HepG2 (cell line): ENCODE results near the gene STX1B. TPM values are rescaled to one million over a fixed set of nuclear protein-coding genes. Genes with fewer than 3 reads are reported as not detected.
A peak's percentile ranks its signal among the peaks of the same experiment; 100 is the strongest.

Experiments
- FOXP1 ChIP-seq, 2 experiments: fragments of 450-650 bp in 1 of 2; IDR thresholded peaks; 2 replicates each; pipeline ENCODE4 v1.6.1; 2017 to 2018; ENCODE audit warnings: antibody characterized with exemption in 1 of 2
- HNRNPK ChIP-seq: fragments of 200-400 bp; formaldehyde crosslinking; IDR thresholded peaks from 2 replicates; pipeline ENCODE4 v1.6.1; 2018; ENCODE audit warnings: low read length, low read depth, moderate library complexity, mild to moderate bottlenecking; ENCODE audit not compliant: poor library complexity, severe bottlenecking
- MEIS2 ChIP-seq: sonication (generic); formaldehyde crosslinking; IDR thresholded peaks from 2 replicates; pipeline ENCODE4 v1.9.0; 2021; ENCODE audit warnings: mild to moderate bottlenecking, missing genetic modification reagents
- NFIC ChIP-seq: IDR thresholded peaks from 2 replicates; pipeline ENCODE4 v1.6.1; 2012; ENCODE audit warnings: mild to moderate bottlenecking, low read length, inconsistent platforms
- RBM22 ChIP-seq: fragments of 200-400 bp; formaldehyde crosslinking; optimal IDR thresholded peaks from 2 replicates; pipeline ENCODE3; 2017; ENCODE audit warnings: mild to moderate bottlenecking, low read length, moderate library complexity
- SETDB1 ChIP-seq: sonication (generic); formaldehyde crosslinking; IDR thresholded peaks from 2 replicates; pipeline ENCODE4 v1.5.1; 2020; ENCODE audit warnings: missing genetic modification reagents, mild to moderate bottlenecking, borderline replicate concordance
- ZBTB3 ChIP-seq: sonication (generic); formaldehyde crosslinking; IDR thresholded peaks from 2 replicates; pipeline ENCODE4 v1.4.0; 2020; ENCODE audit warnings: low read depth, mild to moderate bottlenecking, moderate library complexity, missing genetic modification reagents, borderline replicate concordance
- ZFX ChIP-seq: sonication (generic); formaldehyde crosslinking; IDR thresholded peaks from 2 replicates; pipeline ENCODE4 v1.4.0; 2020; ENCODE audit warnings: mild to moderate bottlenecking, low read depth, missing genetic modification reagents, moderate library complexity
- ZMYM4 ChIP-seq: sonication (generic); formaldehyde crosslinking; IDR thresholded peaks from 2 replicates; pipeline ENCODE4 v1.8.1; 2023; ENCODE audit warnings: mild to moderate bottlenecking, missing genetic modification reagents
- ZNF30 ChIP-seq: sonication (generic); formaldehyde crosslinking; IDR thresholded peaks from 2 replicates; pipeline ENCODE4 v1.5.0; 2020; ENCODE audit warnings: mild to moderate bottlenecking, missing genetic modification reagents
- ZNF335 ChIP-seq: sonication (generic); formaldehyde crosslinking; IDR thresholded peaks from 2 replicates; pipeline ENCODE4 v1.4.0; 2020; ENCODE audit warnings: missing genetic modification reagents
- ZNF589 ChIP-seq: sonication (generic); formaldehyde crosslinking; conservative IDR thresholded peaks from 2 replicates; pipeline ENCODE4 v1.8.0; 2022; ENCODE audit warnings: mild to moderate bottlenecking, moderate library complexity, missing genetic modification reagents
- ZNF660 ChIP-seq: sonication (generic); formaldehyde crosslinking; IDR thresholded peaks from 2 replicates; pipeline ENCODE4 v1.5.1; 2020; ENCODE audit warnings: mild to moderate bottlenecking, low read depth, missing genetic modification reagents, borderline replicate concordance
- ZNF678 ChIP-seq: sonication (generic); formaldehyde crosslinking; IDR thresholded peaks from 2 replicates; pipeline ENCODE4 v1.4.0; 2020; ENCODE audit warnings: mild to moderate bottlenecking, missing genetic modification reagents
- ZNF746 ChIP-seq: sonication (generic); formaldehyde crosslinking; IDR thresholded peaks from 2 replicates; pipeline ENCODE4 v1.8.0; 2022; ENCODE audit warnings: mild to moderate bottlenecking, missing genetic modification reagents
- ZNF768 ChIP-seq: sonication (generic); formaldehyde crosslinking; IDR thresholded peaks from 2 replicates; pipeline ENCODE4 v1.4.0; 2020; ENCODE audit warnings: missing genetic modification reagents
- polyA plus RNA-seq, 8 experiments: library from polyadenylated mRNA; depleted of rRNA in 3 of 8; stranded (reverse) in 7 of 8; unstranded in 1 of 8; fragments of >200 nt; fragmentation: Illumina TruSeq in 4 of 8; extraction: Trizol in 4 of 8; gene quantifications; 2 replicates each; pipeline versions ENCODE4 v1.2.1 to v1.2.3, GENCODE V29; 2011 to 2016; ENCODE audit warnings: low read depth in 4 of 8, missing spikeins in 1 of 8, mixed read lengths in 1 of 8; ENCODE audit not compliant: insufficient read depth in 1 of 8
- total RNA-seq, 5 experiments: library from RNA; depleted of rRNA; stranded (reverse); fragments of >200 nt; fragmentation: Illumina TruSeq; extraction: Trizol; gene quantifications; 2 replicates each; pipeline ENCODE4 v1.2.3, GENCODE V29; 2016; ENCODE audit warnings: low read depth in 1 of 5
- TF ChIP-seq, protein P1 (sequence below): IDR thresholded peaks from 2 replicates; pipeline ENCODE4 v1.6.1; 2016; ENCODE audit warnings: missing compliant biosample characterization, missing genetic modification reagents, borderline replicate concordance
- TF ChIP-seq, protein P2 (sequence below), 2 experiments: fragments of 450-650 bp in 1 of 2; sonication (generic) in 1 of 2; formaldehyde crosslinking; IDR thresholded peaks; 2 replicates each; pipeline versions ENCODE4 v1.5.0 to v1.8.0; 2020 to 2022; ENCODE audit warnings: mild to moderate bottlenecking in 1 of 2, missing genetic modification reagents in 1 of 2
- TF ChIP-seq, protein P3 (sequence below), 2 experiments: sonication (generic) in 1 of 2; formaldehyde crosslinking in 1 of 2; IDR thresholded peaks; 2 replicates each; pipeline versions ENCODE4 v1.6.1 to v1.9.0; 2014 to 2022; ENCODE audit warnings: antibody characterized with exemption in 1 of 2, borderline replicate concordance in 1 of 2, inconsistent platforms in 1 of 2, low read depth in 1 of 2, missing genetic modification reagents in 1 of 2
- TF ChIP-seq, protein P4 (sequence below): sonication (generic); formaldehyde crosslinking; IDR thresholded peaks from 2 replicates; pipeline ENCODE4 v1.8.0; 2022; ENCODE audit warnings: missing genetic modification reagents, mild to moderate bottlenecking, borderline replicate concordance

The STX1B gene
- total and polyA plus RNA-seq, 2 of the 13 experiments (the other 11 are each of a cell fraction or from before 2014, with no cell fraction given): 2.1 to 3.0 TPM

DNA sequence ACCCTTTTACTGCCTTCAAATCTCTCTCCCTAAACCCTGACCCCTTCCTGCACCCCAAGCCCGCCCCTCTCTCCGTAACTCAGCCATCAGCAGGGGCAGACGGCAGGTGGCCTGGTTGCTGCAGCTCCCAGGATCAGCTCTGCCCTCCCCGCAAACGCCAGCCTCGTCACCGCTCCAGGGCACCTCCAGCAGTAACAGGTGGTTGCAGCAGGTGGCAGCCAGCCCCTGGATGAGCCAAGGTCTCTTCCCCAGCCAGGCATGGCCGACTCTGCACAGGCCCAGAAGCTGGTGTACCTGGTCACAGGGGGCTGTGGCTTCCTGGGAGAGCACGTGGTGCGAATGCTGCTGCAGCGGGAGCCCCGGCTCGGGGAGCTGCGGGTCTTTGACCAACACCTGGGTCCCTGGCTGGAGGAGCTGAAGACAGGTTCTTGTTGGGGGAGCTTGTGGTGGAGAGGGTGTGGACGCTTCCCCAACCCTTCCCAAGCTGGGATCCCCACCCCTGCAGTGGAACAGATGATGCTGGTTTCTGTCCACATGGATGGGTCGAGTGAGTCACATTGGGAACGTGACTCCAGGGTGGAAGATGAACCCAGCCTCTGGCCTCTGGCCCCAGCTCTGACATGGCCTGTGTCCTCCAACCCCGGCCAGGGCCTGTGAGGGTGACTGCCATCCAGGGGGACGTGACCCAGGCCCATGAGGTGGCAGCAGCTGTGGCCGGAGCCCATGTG lies 24.9 kb downstream of the STX1B start (continued):
- TF ChIP-seq, protein P1, sequence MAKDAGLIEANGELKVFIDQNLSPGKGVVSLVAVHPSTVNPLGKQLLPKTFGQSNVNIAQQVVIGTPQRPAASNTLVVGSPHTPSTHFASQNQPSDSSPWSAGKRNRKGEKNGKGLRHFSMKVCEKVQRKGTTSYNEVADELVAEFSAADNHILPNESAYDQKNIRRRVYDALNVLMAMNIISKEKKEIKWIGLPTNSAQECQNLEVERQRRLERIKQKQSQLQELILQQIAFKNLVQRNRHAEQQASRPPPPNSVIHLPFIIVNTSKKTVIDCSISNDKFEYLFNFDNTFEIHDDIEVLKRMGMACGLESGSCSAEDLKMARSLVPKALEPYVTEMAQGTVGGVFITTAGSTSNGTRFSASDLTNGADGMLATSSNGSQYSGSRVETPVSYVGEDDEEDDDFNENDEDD (CRISPR knock-in tag): peak; percentile 74
- TF ChIP-seq, protein P2, sequence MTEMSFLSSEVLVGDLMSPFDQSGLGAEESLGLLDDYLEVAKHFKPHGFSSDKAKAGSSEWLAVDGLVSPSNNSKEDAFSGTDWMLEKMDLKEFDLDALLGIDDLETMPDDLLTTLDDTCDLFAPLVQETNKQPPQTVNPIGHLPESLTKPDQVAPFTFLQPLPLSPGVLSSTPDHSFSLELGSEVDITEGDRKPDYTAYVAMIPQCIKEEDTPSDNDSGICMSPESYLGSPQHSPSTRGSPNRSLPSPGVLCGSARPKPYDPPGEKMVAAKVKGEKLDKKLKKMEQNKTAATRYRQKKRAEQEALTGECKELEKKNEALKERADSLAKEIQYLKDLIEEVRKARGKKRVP (CRISPR knock-in tag; IDR thresholded peaks at IDR 0.05): no peak
- TF ChIP-seq MEIS2 (no peak; the same call in 1 of the 2 replicates), ZNF660 (CRISPR knock-in tag) (no peak), ZMYM4 (no peak; the same call in 1 of the 2 replicates), HNRNPK (no peak), ZBTB3 (CRISPR knock-in tag) (peak; percentile 83; the same call in 1 of the 2 replicates), ZNF746 (CRISPR knock-in tag) (no peak; the same call in 1 of the 2 replicates), NFIC (no peak), ZFX (CRISPR knock-in tag) (peak; percentile 94), ZNF335 (CRISPR knock-in tag) (no peak), SETDB1 (CRISPR knock-in tag) (no peak), FOXP1 (IDR thresholded peaks at IDR 0.05) (no peak), FOXP1 (CRISPR knock-in tag; IDR thresholded peaks at IDR 0.05) (no peak), ZNF30 (no peak), ZNF768 (no peak), RBM22 (no peak), ZNF678 (CRISPR knock-in tag) (peak; percentile 33; the same call in 1 of the 2 replicates), ZNF589 (no peak)
- TF ChIP-seq, protein P3, sequence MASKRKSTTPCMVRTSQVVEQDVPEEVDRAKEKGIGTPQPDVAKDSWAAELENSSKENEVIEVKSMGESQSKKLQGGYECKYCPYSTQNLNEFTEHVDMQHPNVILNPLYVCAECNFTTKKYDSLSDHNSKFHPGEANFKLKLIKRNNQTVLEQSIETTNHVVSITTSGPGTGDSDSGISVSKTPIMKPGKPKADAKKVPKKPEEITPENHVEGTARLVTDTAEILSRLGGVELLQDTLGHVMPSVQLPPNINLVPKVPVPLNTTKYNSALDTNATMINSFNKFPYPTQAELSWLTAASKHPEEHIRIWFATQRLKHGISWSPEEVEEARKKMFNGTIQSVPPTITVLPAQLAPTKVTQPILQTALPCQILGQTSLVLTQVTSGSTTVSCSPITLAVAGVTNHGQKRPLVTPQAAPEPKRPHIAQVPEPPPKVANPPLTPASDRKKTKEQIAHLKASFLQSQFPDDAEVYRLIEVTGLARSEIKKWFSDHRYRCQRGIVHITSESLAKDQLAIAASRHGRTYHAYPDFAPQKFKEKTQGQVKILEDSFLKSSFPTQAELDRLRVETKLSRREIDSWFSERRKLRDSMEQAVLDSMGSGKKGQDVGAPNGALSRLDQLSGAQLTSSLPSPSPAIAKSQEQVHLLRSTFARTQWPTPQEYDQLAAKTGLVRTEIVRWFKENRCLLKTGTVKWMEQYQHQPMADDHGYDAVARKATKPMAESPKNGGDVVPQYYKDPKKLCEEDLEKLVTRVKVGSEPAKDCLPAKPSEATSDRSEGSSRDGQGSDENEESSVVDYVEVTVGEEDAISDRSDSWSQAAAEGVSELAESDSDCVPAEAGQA (IDR thresholded peaks at IDR 0.05; ENCODE audit: low read depth): no peak; the same call in 1 of the 2 replicates
- TF ChIP-seq, protein P3 (CRISPR knock-in tag; IDR thresholded peaks at IDR 0.05; ENCODE audit: borderline replicate concordance): no peak
- TF ChIP-seq, protein P4, sequence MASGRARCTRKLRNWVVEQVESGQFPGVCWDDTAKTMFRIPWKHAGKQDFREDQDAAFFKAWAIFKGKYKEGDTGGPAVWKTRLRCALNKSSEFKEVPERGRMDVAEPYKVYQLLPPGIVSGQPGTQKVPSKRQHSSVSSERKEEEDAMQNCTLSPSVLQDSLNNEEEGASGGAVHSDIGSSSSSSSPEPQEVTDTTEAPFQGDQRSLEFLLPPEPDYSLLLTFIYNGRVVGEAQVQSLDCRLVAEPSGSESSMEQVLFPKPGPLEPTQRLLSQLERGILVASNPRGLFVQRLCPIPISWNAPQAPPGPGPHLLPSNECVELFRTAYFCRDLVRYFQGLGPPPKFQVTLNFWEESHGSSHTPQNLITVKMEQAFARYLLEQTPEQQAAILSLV (CRISPR knock-in tag): peak; percentile 92
